Measurements from ENCODE around the gene GET4. TPM values are rescaled to one million over a fixed set of nuclear protein-coding genes. Genes with fewer than 3 reads are reported as not detected.

GET4 gene
- total and polyA plus RNA-seq, 2 experiments from 2014 or later, result 55.0 to 75.4 TPM

- no peak for TF ChIP-seq CTCF (IDR thresholded peaks at IDR 0.05; ENCODE audit: low read depth, low read length)
- Histone ChIP-seq H3K9me3 (ENCODE audit: low read depth) (no peaks in the 10 kb centered on the region), H3K27me3 (no peaks in the 10 kb centered on the region), H3K36me3 (no peaks in the 10 kb centered on the region), H3K4me1 (ENCODE audit: low read depth) (peaks cover 12% of the 10 kb centered on the region), H3K27ac (no peak overlapping the region), H3K4me3 (no peak overlapping the region)
- DNase-seq (ENCODE audit: low read depth in 1 of 2, low spot score in 1 of 2), result no peak
Observed at GRCh38 chr7:879093-879492, 2.7 kb downstream of the GET4 start.

GRCh38 chr7:879706-880105 is 3.4 kb downstream of the GET4 start:
- Histone ChIP-seq H3K9me3 (ENCODE audit: low read depth) (no peaks in the 10 kb centered on the region), H3K36me3 (no peaks in the 10 kb centered on the region), H3K27ac (no peak overlapping the region), H3K4me3 (no peak overlapping the region), H3K27me3 (no peaks in the 10 kb centered on the region), H3K4me1 (ENCODE audit: low read depth) (peaks cover 6% of the 10 kb centered on the region)
- DNase-seq (ENCODE audit: low read depth in 1 of 2, low spot score in 1 of 2), result no peak
- no peak for TF ChIP-seq CTCF (IDR thresholded peaks at IDR 0.05; ENCODE audit: low read depth, low read length)

GRCh38 chr7:880450-880849 is 4.1 kb downstream of the GET4 start:
- Histone ChIP-seq H3K27ac (no peak overlapping the region), H3K4me1 (ENCODE audit: low read depth) (peaks cover 5% of the 10 kb centered on the region), H3K9me3 (ENCODE audit: low read depth) (no peaks in the 10 kb centered on the region), H3K4me3 (no peak overlapping the region), H3K27me3 (no peaks in the 10 kb centered on the region), H3K36me3 (no peaks in the 10 kb centered on the region)
- DNase-seq (ENCODE audit: low read depth in 1 of 2, low spot score in 1 of 2), result no peak
- no peak for TF ChIP-seq CTCF (IDR thresholded peaks at IDR 0.05; ENCODE audit: low read depth, low read length)

- DNase-seq (ENCODE audit: low read depth in 1 of 2, low spot score in 1 of 2), result no peak
- Histone ChIP-seq H3K4me3 (no peak overlapping the region), H3K27ac (no peak overlapping the region), H3K36me3 (peaks cover 2% of the 10 kb centered on the region), H3K4me1 (ENCODE audit: low read depth) (peaks cover 5% of the 10 kb centered on the region), H3K27me3 (no peaks in the 10 kb centered on the region), H3K9me3 (ENCODE audit: low read depth) (no peaks in the 10 kb centered on the region)
- TF ChIP-seq CTCF (IDR thresholded peaks at IDR 0.05; ENCODE audit: low read depth, low read length), result no peak
Observed at GRCh38 chr7:881441-882234, 5.3 kb downstream of the GET4 start.

- no peak for DNase-seq (ENCODE audit: low read depth in 1 of 2, low spot score in 1 of 2)
- no peak overlapping the region for H3K4me3 ChIP-seq
- H3K27ac ChIP-seq, result no peak overlapping the region
- no peak for TF ChIP-seq CTCF (IDR thresholded peaks at IDR 0.05; ENCODE audit: low read depth, low read length)
- peaks cover 5% of the 10 kb centered on the region for H3K4me1 ChIP-seq (ENCODE audit: low read depth)
- peaks cover 7% of the 10 kb centered on the region for H3K36me3 ChIP-seq
- H3K9me3 ChIP-seq (ENCODE audit: low read depth), result no peaks in the 10 kb centered on the region
- H3K27me3 ChIP-seq, result no peaks in the 10 kb centered on the region
Observed at GRCh38 chr7:882336-883035, 6.1 kb downstream of the GET4 start.

Measured in cardiac muscle cell (in vitro differentiated cells and primary cell).